GM23338 (cell line): Measurements from ENCODE around the gene ZNF581. TPM values are rescaled to one million over a fixed set of nuclear protein-coding genes. Genes with fewer than 3 reads are reported as not detected.

ENCODE experiments used
- ATAC-seq: fragments of 200-7000 bp; cut with Tn5 transposase; 3 replicates; pipeline ENCODE4 v1.9.1; 2020
- DNase-seq: peaks from one replicate; pipeline ENCODE4 v3.0.0-alpha.2; 2015; ENCODE audit warnings: low spot score
- H2AFZ ChIP-seq: fragments of 200-600 bp; sonication (generic); 2 replicates; pipeline ENCODE4 v1.8.0; 2016; ENCODE audit warnings: antibody characterized with exemption, mild to moderate bottlenecking, moderate library complexity
- H3F3A ChIP-seq: fragments of 200-600 bp; sonication (generic); replicated peaks from 2 replicates; pipeline ENCODE4 v1.8.0; 2017; ENCODE audit warnings: antibody characterized with exemption, mixed run types, low read depth
- H3K27ac ChIP-seq: fragments of 200-600 bp; sonication (generic); 2 replicates; pipeline ENCODE4 v1.6.1; 2016; ENCODE audit warnings: low read depth
- H3K27me3 ChIP-seq: fragments of 200-600 bp; sonication (generic); 2 replicates; pipeline ENCODE4 v1.8.0; 2016; ENCODE audit warnings: mild to moderate bottlenecking, mixed run types, moderate library complexity; ENCODE audit not compliant: insufficient read depth
- H3K36me3 ChIP-seq: fragments of 200-600 bp; sonication (generic); 2 replicates; pipeline ENCODE4 v1.8.0; 2016; ENCODE audit warnings: mild to moderate bottlenecking; ENCODE audit not compliant: insufficient read depth
- H3K4me1 ChIP-seq: fragments of 200-600 bp; sonication (generic); 2 replicates; pipeline ENCODE4 v1.8.0; 2016; ENCODE audit warnings: mild to moderate bottlenecking, moderate library complexity; ENCODE audit not compliant: insufficient read depth
- H3K4me2 ChIP-seq: fragments of 200-600 bp; sonication (generic); 2 replicates; pipeline ENCODE4 v1.7.1; 2017; ENCODE audit warnings: mixed run types
- H3K4me3 ChIP-seq: fragments of 200-600 bp; sonication (generic); 2 replicates; pipeline ENCODE4 v1.6.1; 2016; ENCODE audit warnings: mixed run types
- H3K79me2 ChIP-seq: fragments of 200-600 bp; sonication (generic); replicated peaks from 2 replicates; pipeline ENCODE4 v1.8.0; 2017; ENCODE audit warnings: mild to moderate bottlenecking; ENCODE audit not compliant: insufficient read depth
- H3K9me2 ChIP-seq: fragments of 200-600 bp; sonication (generic); 2 replicates; pipeline ENCODE4 v1.8.0; 2017; ENCODE audit not compliant: insufficient read depth
- H4K20me1 ChIP-seq: fragments of 200-600 bp; sonication (generic); replicated peaks from 2 replicates; pipeline ENCODE4 v1.8.0; 2017; ENCODE audit warnings: mild to moderate bottlenecking; ENCODE audit not compliant: insufficient read depth
- H3K27ac Mint-ChIP-seq: 2 replicates; pipeline ENCODE4 v1.8.0; 2020; ENCODE audit warnings: inconsistent platforms, mild to moderate bottlenecking, moderate library complexity, mixed read lengths
- H3K27me3 Mint-ChIP-seq: 3 replicates; pipeline ENCODE4 v1.8.0; 2022; ENCODE audit warnings: low read depth, mild to moderate bottlenecking, moderate library complexity, mixed read lengths, inconsistent platforms; ENCODE audit not compliant: insufficient read depth, poor library complexity
- H3K36me3 Mint-ChIP-seq: 3 replicates; pipeline ENCODE4 v1.8.0; 2021; ENCODE audit warnings: low read depth, mild to moderate bottlenecking, inconsistent platforms, moderate library complexity, mixed read lengths
- H3K4me1 Mint-ChIP-seq: 3 replicates; pipeline ENCODE4 v1.8.0; 2020; ENCODE audit warnings: mild to moderate bottlenecking, inconsistent platforms, mixed read lengths
- H3K4me3 Mint-ChIP-seq: 3 replicates; pipeline ENCODE4 v1.8.0; 2021; ENCODE audit warnings: moderate library complexity, mild to moderate bottlenecking, inconsistent platforms, mixed read lengths
- H3K9me3 Mint-ChIP-seq: 3 replicates; pipeline ENCODE4 v1.8.0; 2020; ENCODE audit warnings: moderate library complexity, mild to moderate bottlenecking, inconsistent platforms, mixed read lengths
- CREB1 ChIP-seq: fragments of 250-450 bp; sonication (Bioruptor Pico); IDR thresholded peaks from 2 replicates; pipeline ENCODE4 v1.5.0; 2020; ENCODE audit warnings: low read depth, mild to moderate bottlenecking, moderate library complexity
- EZH2 ChIP-seq: fragments of 200-600 bp; sonication (generic); IDR thresholded peaks from one replicate; pipeline ENCODE4 v1.8.0; 2017; ENCODE audit warnings: antibody characterized with exemption, mild to moderate bottlenecking, low read depth; ENCODE audit not compliant: unreplicated experiment
- NANOG ChIP-seq: IDR thresholded peaks from 2 replicates; pipeline ENCODE4 v1.6.1; 2016; ENCODE audit warnings: antibody characterized with exemption, borderline replicate concordance
- POLR2AphosphoS5 ChIP-seq: IDR thresholded peaks from 2 replicates; pipeline ENCODE4 v1.6.1; 2016; ENCODE audit warnings: antibody characterized with exemption, low read depth
- STAT1 ChIP-seq: IDR thresholded peaks from one replicate; pipeline ENCODE4 v1.6.1; 2016; ENCODE audit warnings: antibody characterized with exemption; ENCODE audit not compliant: unreplicated experiment
- ZNF462 ChIP-seq: fragments of 250-450 bp; sonication (Bioruptor Pico); IDR thresholded peaks from 2 replicates; pipeline ENCODE4 v1.5.0; 2020; ENCODE audit warnings: mild to moderate bottlenecking, moderate library complexity
- polyA plus RNA-seq: library from polyadenylated mRNA; unstranded; fragments of >200 nt; fragmentation: Nextera tagmentation; extraction: Ambion mirVana; gene quantifications from 2 replicates; pipeline ENCODE4 v1.2.1, GENCODE V29; 2016
- total RNA-seq: library from RNA; depleted of rRNA; stranded (reverse); fragments of >200 nt; shearing (Covaris generic); gene quantifications from 2 replicates; pipeline ENCODE4 v1.2.3, GENCODE V29; 2014
- TF ChIP-seq, protein P1 (sequence below), 2 experiments: fragments of 200-600 bp in 1 of 2; sonication (generic) in 1 of 2; conservative IDR thresholded peaks; 2 replicates each; pipeline versions ENCODE4 v1.5.1 to v1.6.1; 2016 to 2017; ENCODE audit warnings: antibody characterized with exemption in 2 of 2, low read depth in 2 of 2, mild to moderate bottlenecking in 2 of 2, moderate library complexity in 1 of 2

The ZNF581 gene
- total and polyA plus RNA-seq, 2 experiments from 2014 or later: 48.5 to 87.6 TPM

DNA sequence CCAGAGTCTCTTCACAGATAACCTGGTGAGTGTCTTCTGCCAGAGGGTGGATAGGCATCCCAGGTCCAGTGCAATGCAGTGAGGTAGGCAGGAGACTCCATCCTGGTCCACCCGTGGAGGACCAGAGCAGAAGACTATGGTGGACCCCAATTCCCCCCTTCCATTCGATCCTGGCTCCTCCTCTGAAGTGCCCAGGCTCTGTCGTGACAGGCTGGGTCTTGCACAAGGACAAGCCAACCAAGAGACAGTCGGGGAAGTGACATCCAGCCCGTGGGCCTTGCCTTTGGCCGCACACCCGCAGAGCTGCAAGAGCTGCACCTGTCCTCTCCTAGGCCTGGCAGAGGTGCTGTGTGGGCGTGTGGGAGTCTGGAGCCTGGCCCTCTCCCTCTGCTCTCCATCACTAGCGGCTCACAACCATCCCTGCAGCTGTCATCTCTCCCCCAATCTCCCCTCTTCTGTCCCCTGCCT lies 22.2 kb upstream of the ZNF581 start (continued):
- no peak for TF ChIP-seq ZNF462 (CRISPR knock-in tag)
- TF ChIP-seq CREB1: no peak
- TF ChIP-seq STAT1: no peak

GRCh38 chr19:55621673-55622231 lies 21.7 kb upstream of the ZNF581 start:
- H3K36me3 Mint-ChIP-seq: peaks cover 45% of the 10 kb centered on the region

More at GRCh38 chr19:55621673-55622231, 21.7 kb upstream of the ZNF581 start:
- H3K27ac Mint-ChIP-seq: no peak overlapping the region
- H3K27ac ChIP-seq: no peak overlapping the region
- ATAC-seq (no peak), DNase-seq (no peak)
- no peaks in the 10 kb centered on the region for H3K9me2 ChIP-seq
- peaks cover 5% of the 10 kb centered on the region for H4K20me1 ChIP-seq
- H3K4me3 ChIP-seq: no peak overlapping the region
- no peak overlapping the region for H3K4me2 ChIP-seq
- H3K4me1 Mint-ChIP-seq: peaks cover 16% of the 10 kb centered on the region; the same call in 2 of the 3 replicates
- H3K79me2 ChIP-seq: peaks cover 9% of the 10 kb centered on the region
- TF ChIP-seq EZH2 (no peak), ZNF462 (CRISPR knock-in tag) (no peak), POLR2AphosphoS5 (no peak), NANOG (no peak)
- TF ChIP-seq, protein P1, sequence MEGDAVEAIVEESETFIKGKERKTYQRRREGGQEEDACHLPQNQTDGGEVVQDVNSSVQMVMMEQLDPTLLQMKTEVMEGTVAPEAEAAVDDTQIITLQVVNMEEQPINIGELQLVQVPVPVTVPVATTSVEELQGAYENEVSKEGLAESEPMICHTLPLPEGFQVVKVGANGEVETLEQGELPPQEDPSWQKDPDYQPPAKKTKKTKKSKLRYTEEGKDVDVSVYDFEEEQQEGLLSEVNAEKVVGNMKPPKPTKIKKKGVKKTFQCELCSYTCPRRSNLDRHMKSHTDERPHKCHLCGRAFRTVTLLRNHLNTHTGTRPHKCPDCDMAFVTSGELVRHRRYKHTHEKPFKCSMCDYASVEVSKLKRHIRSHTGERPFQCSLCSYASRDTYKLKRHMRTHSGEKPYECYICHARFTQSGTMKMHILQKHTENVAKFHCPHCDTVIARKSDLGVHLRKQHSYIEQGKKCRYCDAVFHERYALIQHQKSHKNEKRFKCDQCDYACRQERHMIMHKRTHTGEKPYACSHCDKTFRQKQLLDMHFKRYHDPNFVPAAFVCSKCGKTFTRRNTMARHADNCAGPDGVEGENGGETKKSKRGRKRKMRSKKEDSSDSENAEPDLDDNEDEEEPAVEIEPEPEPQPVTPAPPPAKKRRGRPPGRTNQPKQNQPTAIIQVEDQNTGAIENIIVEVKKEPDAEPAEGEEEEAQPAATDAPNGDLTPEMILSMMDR (conservative IDR thresholded peaks at IDR 0.05; ENCODE audit: low read depth in 2 of 2): no peak
- H2AFZ ChIP-seq: no peak overlapping the region
- H3F3A ChIP-seq: peaks cover 12% of the 10 kb centered on the region
- peaks cover 21% of the 10 kb centered on the region for H3K27me3 Mint-ChIP-seq
- H3K36me3 ChIP-seq: no peaks in the 10 kb centered on the region
- peaks cover 4% of the 10 kb centered on the region for H3K9me3 Mint-ChIP-seq
- H3K27me3 ChIP-seq: no peaks in the 10 kb centered on the region
- H3K4me1 ChIP-seq: no peaks in the 10 kb centered on the region; the same call in 1 of the 2 replicates
- no peak overlapping the region for H3K4me3 Mint-ChIP-seq
